CD14-positive monocyte (primary cell): Measurements from ENCODE around the gene PANK2. TPM values are rescaled to one million over a fixed set of nuclear protein-coding genes. Genes with fewer than 3 reads are reported as not detected.

ENCODE experiments used
- DNase-seq, 3 donors: peaks; one replicate each; pipeline ENCODE4 v3.0.0-alpha.2; 2011 to 2022
- H2AFZ ChIP-seq: 2 replicates; pipeline ENCODE4 v1.6.0; 2012; ENCODE audit warnings: mild to moderate bottlenecking, low read depth, low read length, inconsistent platforms; ENCODE audit not compliant: insufficient read depth, poor library complexity, severe bottlenecking
- H3K27ac ChIP-seq, 2 donors: 1 replicate in 1 of 2; 2 replicates in 1 of 2; pipeline ENCODE4 v1.5.1; 2012 to 2013; ENCODE audit warnings: low read length in 2 of 2, control low read depth in 1 of 2, inconsistent platforms in 1 of 2, low read depth in 1 of 2, mild to moderate bottlenecking in 1 of 2
- H3K27me3 ChIP-seq, 2 donors: one replicate each; pipeline versions ENCODE4 v1.6.0 to v1.6.1; 2011 to 2013; ENCODE audit warnings: low read length in 2 of 2; ENCODE audit not compliant: control insufficient read depth in 2 of 2, insufficient read depth in 2 of 2
- H3K36me3 ChIP-seq, 2 donors: replicated peaks in 1 of 2; 1 replicate in 1 of 2; 2 replicates in 1 of 2; pipeline versions ENCODE4 v1.5.1 to v1.6.1; 2012 to 2013; ENCODE audit warnings: low read length in 2 of 2, control low read depth in 1 of 2, inconsistent platforms in 1 of 2, mild to moderate bottlenecking in 1 of 2; ENCODE audit not compliant: insufficient read depth in 2 of 2, control insufficient read depth in 1 of 2
- H3K4me1 ChIP-seq, 2 donors: 1 replicate in 1 of 2; 2 replicates in 1 of 2; pipeline versions ENCODE4 v1.5.1 to v1.6.1; 2012 to 2013; ENCODE audit warnings: low read length in 2 of 2, control low read depth in 1 of 2, inconsistent platforms in 1 of 2, mild to moderate bottlenecking in 1 of 2, moderate library complexity in 1 of 2; ENCODE audit not compliant: insufficient read depth in 2 of 2, control insufficient read depth in 1 of 2
- H3K4me2 ChIP-seq: replicated peaks from 2 replicates; pipeline ENCODE3; 2012; ENCODE audit warnings: low read length, moderate library complexity, mild to moderate bottlenecking; ENCODE audit not compliant: poor library complexity, severe bottlenecking; ENCODE audit errors: extremely low read depth
- H3K4me3 ChIP-seq, 3 experiments: fragments of 200-600 bp in 1 of 3; sonication (generic) in 1 of 3; replicated peaks in 1 of 3; 1 replicate in 2 of 3; 2 replicates in 1 of 3; pipeline ENCODE4 v1.5.1; 2011 to 2013; ENCODE audit warnings: low read length in 3 of 3, mild to moderate bottlenecking in 3 of 3, control low read depth in 2 of 3, low read depth in 2 of 3, inconsistent platforms in 1 of 3, moderate library complexity in 1 of 3
- H3K79me2 ChIP-seq: 2 replicates; pipeline ENCODE4 v1.6.0; 2012; ENCODE audit warnings: mild to moderate bottlenecking, control low read depth, inconsistent platforms, low read length, moderate library complexity; ENCODE audit not compliant: insufficient read depth
- H3K9ac ChIP-seq: 2 replicates; pipeline ENCODE4 v1.6.0; 2017; ENCODE audit warnings: low read length, mild to moderate bottlenecking; ENCODE audit not compliant: insufficient read depth, poor library complexity, severe bottlenecking
- H3K9me3 ChIP-seq, 2 donors: replicated peaks in 1 of 2; 1 replicate in 1 of 2; 2 replicates in 1 of 2; pipeline versions ENCODE4 v1.5.1 to v1.6.1; 2012 to 2013; ENCODE audit warnings: low read length in 2 of 2, control low read depth in 1 of 2; ENCODE audit not compliant: control insufficient read depth in 1 of 2, insufficient read depth in 1 of 2
- H4K20me1 ChIP-seq: 2 replicates; pipeline ENCODE4 v1.6.0; 2012; ENCODE audit warnings: mild to moderate bottlenecking, low read length, control low read depth, moderate library complexity; ENCODE audit not compliant: insufficient read depth
- H3K27ac Mint-ChIP-seq, 7 donors: one replicate each; pipeline ENCODE4 v1.8.0; 2020; ENCODE audit warnings: mild to moderate bottlenecking in 7 of 7, mixed read lengths in 7 of 7, moderate library complexity in 6 of 7, inconsistent platforms in 2 of 7
- H3K27me3 Mint-ChIP-seq, 3 donors: one replicate each; pipeline ENCODE4 v1.8.0; 2021 to 2022; ENCODE audit warnings: low read depth in 3 of 3, mild to moderate bottlenecking in 3 of 3, mixed read lengths in 3 of 3, moderate library complexity in 3 of 3, inconsistent platforms in 1 of 3
- H3K36me3 Mint-ChIP-seq, 2 donors: one replicate each; pipeline ENCODE4 v1.8.0; 2020; ENCODE audit warnings: mixed read lengths in 2 of 2, inconsistent platforms in 1 of 2, mild to moderate bottlenecking in 1 of 2
- H3K4me1 Mint-ChIP-seq: one replicate; pipeline ENCODE4 v1.8.0; 2020; ENCODE audit warnings: mild to moderate bottlenecking, mixed read lengths
- H3K4me3 Mint-ChIP-seq, 2 donors: one replicate each; pipeline ENCODE4 v1.8.0; 2020; ENCODE audit warnings: mild to moderate bottlenecking in 2 of 2, mixed read lengths in 2 of 2, moderate library complexity in 1 of 2
- H3K9me3 Mint-ChIP-seq, 7 donors: one replicate each; pipeline ENCODE4 v1.8.0; 2020 to 2022; ENCODE audit warnings: mixed read lengths in 7 of 7, mild to moderate bottlenecking in 6 of 7, moderate library complexity in 6 of 7, inconsistent platforms in 2 of 7
- WGBS: methylation state at CpG from one replicate; pipeline ENCODE4 v1.1.5; 2013; ENCODE audit warnings: missing lambda C conversion rate; ENCODE audit not compliant: insufficient coverage; 5-methylcytosine and 5-hydroxymethylcytosine counted together
- intact Hi-C, 2 donors: fragments of 100-400 bp; cut with micrococcal nuclease; formaldehyde crosslinking; loops; one replicate each; pipeline versions ENCODE4 v1.15.0 to v1.15.1; 2023
- polyA plus RNA-seq, 3 donors: library from polyadenylated mRNA; depleted of rRNA in 1 of 3; unstranded in 2 of 3; stranded (reverse) in 1 of 3; fragments of 300-500 nt in 2 of 3; fragments of >200 nt in 1 of 3; fragmentation: Illumina TruSeq in 2 of 3; gene quantifications; 1 replicate in 2 of 3; 2 replicates in 1 of 3; pipeline ENCODE4 v1.2.3, GENCODE V29; 2012 to 2021
- TF ChIP-seq, protein P1 (sequence below): fragments of 200-600 bp; IDR thresholded peaks from one replicate; pipeline ENCODE4 v1.8.0; 2022; ENCODE audit warnings: antibody characterized with exemption, mild to moderate bottlenecking

Gene PANK2
- polyA plus RNA-seq, 3 donors = 36.8 to 65.7 (median 48.0) TPM

DNA sequence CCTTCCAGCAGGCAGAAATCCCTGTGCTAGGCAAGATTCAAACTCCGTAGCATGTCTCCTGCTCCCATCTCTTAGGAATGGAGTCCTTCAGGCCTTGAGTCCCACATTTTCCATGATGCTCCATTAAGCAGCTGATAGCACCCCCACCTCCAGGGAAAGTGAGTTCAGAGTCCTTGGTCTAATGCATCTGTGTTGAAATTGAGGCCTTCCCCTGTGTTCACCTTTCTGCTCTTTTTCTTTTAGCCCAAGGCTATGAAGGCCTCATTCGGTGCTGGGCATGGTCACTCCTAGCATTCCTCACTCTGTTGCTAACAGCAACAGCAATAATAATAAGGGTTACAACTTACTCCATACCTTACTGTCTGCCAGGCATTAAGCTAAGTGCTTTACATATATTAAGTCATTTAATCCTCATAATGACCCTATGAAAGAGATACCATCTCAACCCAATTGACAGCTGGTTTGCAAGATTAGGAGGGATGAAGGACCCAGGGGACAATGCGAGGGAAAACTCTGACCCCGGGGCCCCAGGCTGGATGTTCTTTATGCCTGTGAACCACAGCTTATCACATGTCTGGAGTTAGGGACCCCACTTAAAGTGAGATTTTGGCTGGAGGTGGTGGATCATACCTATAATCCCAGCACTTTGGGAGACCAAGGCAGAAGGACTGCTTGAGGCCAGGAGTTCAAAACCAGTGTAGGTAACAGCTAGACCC, 17.5 kb upstream of the PANK2 start:
- Mint-ChIP-seq H3K4me3 (no peak overlapping the region), H3K4me1 (peaks cover 21% of the 10 kb centered on the region), H3K9me3 (no peaks in the 10 kb centered on the region), H3K27ac (no peak overlapping the region), H3K36me3 (peaks cover 55 to 85% of the 10 kb centered on the region in 2 donors), H3K27me3 (peaks cover 0 to 2% (median 0%) of the 10 kb centered on the region in 3 donors)
- no peak overlapping the region for H3K4me3 ChIP-seq
- TF ChIP-seq, protein P1, sequence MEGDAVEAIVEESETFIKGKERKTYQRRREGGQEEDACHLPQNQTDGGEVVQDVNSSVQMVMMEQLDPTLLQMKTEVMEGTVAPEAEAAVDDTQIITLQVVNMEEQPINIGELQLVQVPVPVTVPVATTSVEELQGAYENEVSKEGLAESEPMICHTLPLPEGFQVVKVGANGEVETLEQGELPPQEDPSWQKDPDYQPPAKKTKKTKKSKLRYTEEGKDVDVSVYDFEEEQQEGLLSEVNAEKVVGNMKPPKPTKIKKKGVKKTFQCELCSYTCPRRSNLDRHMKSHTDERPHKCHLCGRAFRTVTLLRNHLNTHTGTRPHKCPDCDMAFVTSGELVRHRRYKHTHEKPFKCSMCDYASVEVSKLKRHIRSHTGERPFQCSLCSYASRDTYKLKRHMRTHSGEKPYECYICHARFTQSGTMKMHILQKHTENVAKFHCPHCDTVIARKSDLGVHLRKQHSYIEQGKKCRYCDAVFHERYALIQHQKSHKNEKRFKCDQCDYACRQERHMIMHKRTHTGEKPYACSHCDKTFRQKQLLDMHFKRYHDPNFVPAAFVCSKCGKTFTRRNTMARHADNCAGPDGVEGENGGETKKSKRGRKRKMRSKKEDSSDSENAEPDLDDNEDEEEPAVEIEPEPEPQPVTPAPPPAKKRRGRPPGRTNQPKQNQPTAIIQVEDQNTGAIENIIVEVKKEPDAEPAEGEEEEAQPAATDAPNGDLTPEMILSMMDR = no peak
- H3K9ac ChIP-seq = no peak overlapping the region
- H3K27me3 ChIP-seq = no peaks in the 10 kb centered on the region
- H3K27ac ChIP-seq = no peak overlapping the region
- WGBS = 100% methylated on average over 1 of the region's 4 CpGs
- peaks cover 74% of the 10 kb centered on the region for H4K20me1 ChIP-seq
- peaks cover 38% of the 10 kb centered on the region for H3K79me2 ChIP-seq
- no peaks in the 10 kb centered on the region for H3K9me3 ChIP-seq
- intact Hi-C loops = no loop called here
- peaks cover 7 to 9% of the 10 kb centered on the region in 2 donors for H3K4me1 ChIP-seq
- peaks cover 48 to 90% of the 10 kb centered on the region in 2 donors for H3K36me3 ChIP-seq
- no peak for DNase-seq
- no peak overlapping the region for H3K4me2 ChIP-seq
- no peak overlapping the region for H2AFZ ChIP-seq

DNA sequence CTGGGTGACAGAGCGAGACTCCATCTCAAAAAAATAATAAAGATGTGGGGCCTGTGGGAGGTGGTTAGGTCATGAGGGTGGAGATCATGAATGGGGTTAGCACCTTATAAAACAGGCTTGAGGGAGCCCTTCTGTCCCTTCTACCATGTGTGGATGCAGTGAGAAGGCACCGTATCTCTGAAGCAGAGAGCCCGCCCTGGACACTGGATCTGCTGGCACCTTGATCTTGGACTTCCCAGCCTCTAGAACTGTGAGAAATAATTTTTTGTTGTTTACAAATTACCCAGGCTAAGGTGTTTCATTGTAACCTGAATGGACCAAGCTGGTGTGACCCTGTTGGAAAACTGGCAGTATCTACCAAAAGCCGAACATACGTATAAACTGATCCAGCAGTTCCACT, 15.7 kb upstream of the PANK2 start:
- 100% methylated on average over 4 of the region's 5 CpGs for WGBS

More for the DNA sequence above, 15.7 kb upstream of the PANK2 start:
- peaks cover 38% of the 10 kb centered on the region for H3K79me2 ChIP-seq
- H3K4me3 ChIP-seq = no peak overlapping the region
- H3K4me1 Mint-ChIP-seq = peaks cover 26% of the 10 kb centered on the region
- no peaks in the 10 kb centered on the region for H3K27me3 ChIP-seq
- no peak overlapping the region for H3K4me2 ChIP-seq
- H3K9ac ChIP-seq = no peak overlapping the region
- peaks cover 59% of the 10 kb centered on the region for H4K20me1 ChIP-seq
- peak overlapping the region in 1 of 2 donors; percentile 49 for H3K27ac ChIP-seq
- no peaks in the 10 kb centered on the region for H3K9me3 ChIP-seq
- H3K4me3 Mint-ChIP-seq = no peak overlapping the region
- no peak for DNase-seq
- TF ChIP-seq, protein P1 = no peak
- no peak overlapping the region for H2AFZ ChIP-seq
- peaks cover 12% of the 10 kb centered on the region in 2 donors for H3K4me1 ChIP-seq
- no peaks in the 10 kb centered on the region for H3K9me3 Mint-ChIP-seq
- peaks cover 34 to 72% of the 10 kb centered on the region in 2 donors for H3K36me3 ChIP-seq
- H3K27ac Mint-ChIP-seq = no peak overlapping the region
- no peaks in the 10 kb centered on the region for H3K27me3 Mint-ChIP-seq
- peaks cover 40 to 67% of the 10 kb centered on the region in 2 donors for H3K36me3 Mint-ChIP-seq
- intact Hi-C loops = no loop called here
